Measurements from ENCODE around the gene SPOPL.
"Not testable (repeated sequence)": the region's sequence is repeated elsewhere in the genome, so short reads cannot be mapped to it uniquely, and the experiment has no call there.

SPOPL gene

GRCh38 chr2:138501425-138502254 lies at the start of gene SPOPL:
Gene SPOPL, plus strand, starts transcription at chr2:138501770. Its CDS starts 48,447 bp downstream, at chr2:138550217.
- peak; percentile 96 for DNase-seq

GRCh38 chr2:138452324-138452723 lies 49.2 kb upstream of the SPOPL start:
- DNase-seq = no peak

- no peak for DNase-seq
These were observed 47.8 kb upstream of the SPOPL start for GRCh38 chr2:138453815-138454214.

- no peak for DNase-seq
These were observed 46.8 kb upstream of the SPOPL start for GRCh38 chr2:138454761-138455160.

- no peak for DNase-seq
These were observed 46.3 kb upstream of the SPOPL start for GRCh38 chr2:138455275-138455674.

- no peak for DNase-seq
These were observed 45.9 kb upstream of the SPOPL start for GRCh38 chr2:138455691-138456090.

- not testable (repeated sequence) for DNase-seq
These were observed 38.9 kb upstream of the SPOPL start for GRCh38 chr2:138462689-138463088.

- no peak for DNase-seq
These were observed 33.0 kb upstream of the SPOPL start for GRCh38 chr2:138468617-138469016.

- no peak for DNase-seq
These were observed 32.2 kb upstream of the SPOPL start for GRCh38 chr2:138469411-138469810.

GRCh38 chr2:138470941-138471340 lies 30.6 kb upstream of the SPOPL start:
- DNase-seq = no peak

- DNase-seq = peak; percentile 22
These were observed 27.3 kb upstream of the SPOPL start for GRCh38 chr2:138474100-138474825.

- DNase-seq = peak; percentile 56
These were observed 26.2 kb upstream of the SPOPL start for GRCh38 chr2:138475277-138475776.

GRCh38 chr2:138476186-138476585 lies 25.4 kb upstream of the SPOPL start:
- DNase-seq = no peak

GRCh38 chr2:138476940-138477339 lies 24.6 kb upstream of the SPOPL start:
- DNase-seq = no peak

- DNase-seq = not testable (repeated sequence)
These were observed 18.8 kb upstream of the SPOPL start for GRCh38 chr2:138482796-138483195.

GRCh38 chr2:138485019-138485418 lies 16.6 kb upstream of the SPOPL start:
- no peak for DNase-seq

GRCh38 chr2:138486363-138487198 lies 15.0 kb upstream of the SPOPL start:
- DNase-seq = no peak

GRCh38 chr2:138490673-138491494 lies 10.7 kb upstream of the SPOPL start:
- DNase-seq = no peak

- DNase-seq = no peak
These were observed 10.1 kb upstream of the SPOPL start for GRCh38 chr2:138491495-138491862.

- DNase-seq = no peak
These were observed 9.4 kb upstream of the SPOPL start for GRCh38 chr2:138492160-138492559.

- DNase-seq = no peak
These were observed 8.2 kb upstream of the SPOPL start for GRCh38 chr2:138493334-138493733.
